ACHN (cell line): ENCODE results near the gene SMC1B.
"Not testable (repeated sequence)": the region's sequence is repeated elsewhere in the genome, so short reads cannot be mapped to it uniquely, and the experiment has no call there.

Experiments used
- DNase-seq: peaks from one replicate; pipeline ENCODE4 v3.0.0-alpha.2; 2015
- in situ Hi-C: cut with HindIII; loops from 2 replicates; pipeline ENCODE4 v1.10.0; 2017; ENCODE audit warnings: low sequenced_read_pairs, low pct_ligation_motif_present, low pct_unique_long_range_greater_than_20kb

The SMC1B gene

DNA sequence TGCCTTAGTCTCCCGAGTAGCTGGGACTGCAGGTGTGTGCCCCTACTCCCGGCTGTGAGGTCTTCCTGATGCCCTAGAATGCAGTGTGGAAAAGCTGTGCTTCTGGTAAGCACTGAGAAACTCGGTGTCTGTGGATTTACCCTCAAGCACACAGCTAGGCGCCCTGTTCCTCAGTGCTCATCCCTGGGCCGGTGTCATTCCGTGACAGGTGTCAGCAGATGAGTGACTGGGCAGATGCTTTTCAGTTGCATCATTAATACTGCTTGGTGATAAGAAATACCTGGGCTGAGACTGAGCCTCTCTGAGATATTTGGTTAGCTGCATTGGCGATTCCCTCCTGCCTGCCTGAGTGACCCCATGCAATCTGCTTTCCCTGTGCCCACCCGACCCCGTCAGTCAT is 81.9 kb downstream of the SMC1B start:
- in situ Hi-C loops = no loop called here
- no peak for DNase-seq

DNA sequence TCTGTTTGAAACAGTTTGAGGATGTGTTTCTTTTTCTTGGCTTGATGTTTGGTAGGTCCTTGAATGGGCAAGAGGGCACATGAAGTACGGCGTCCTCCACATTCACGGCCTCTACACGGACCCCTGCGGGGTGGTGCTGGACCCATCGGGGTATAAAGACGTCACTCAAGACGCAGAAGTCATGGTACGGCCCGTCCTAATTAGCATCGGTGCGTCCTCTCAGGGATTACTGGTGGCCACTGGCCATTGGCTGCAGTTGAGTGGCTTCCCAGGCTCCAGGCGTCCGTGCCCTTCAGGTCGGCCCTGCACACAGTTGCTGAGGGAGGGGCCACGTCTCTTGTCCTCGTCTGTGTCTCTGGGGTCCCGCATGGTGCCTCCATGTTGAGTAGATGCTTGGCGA is 82.9 kb downstream of the SMC1B start:
- in situ Hi-C loops = no loop called here
- DNase-seq = no peak

DNA sequence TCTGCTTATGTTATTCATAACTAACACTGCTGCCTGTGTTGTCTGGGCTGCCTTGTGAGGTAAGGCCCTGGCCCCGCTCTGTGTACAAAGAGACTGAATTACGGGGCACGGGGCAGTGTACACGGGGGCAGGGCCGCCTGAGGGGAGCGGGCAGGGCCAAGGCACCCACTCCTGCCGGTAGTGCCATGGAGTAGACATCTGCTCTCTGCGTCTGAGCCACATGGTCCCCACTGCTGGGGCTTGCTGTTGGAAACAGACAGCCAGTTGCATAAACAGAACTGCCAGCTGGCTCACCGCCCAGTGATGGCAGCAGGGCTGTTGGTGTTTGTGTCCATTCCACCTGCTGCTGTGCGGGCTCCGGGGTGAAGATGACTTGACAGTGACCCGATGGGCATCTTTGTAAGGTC is 83.9 kb downstream of the SMC1B start:
- in situ Hi-C loops = no loop called here
- DNase-seq = no peak

DNA sequence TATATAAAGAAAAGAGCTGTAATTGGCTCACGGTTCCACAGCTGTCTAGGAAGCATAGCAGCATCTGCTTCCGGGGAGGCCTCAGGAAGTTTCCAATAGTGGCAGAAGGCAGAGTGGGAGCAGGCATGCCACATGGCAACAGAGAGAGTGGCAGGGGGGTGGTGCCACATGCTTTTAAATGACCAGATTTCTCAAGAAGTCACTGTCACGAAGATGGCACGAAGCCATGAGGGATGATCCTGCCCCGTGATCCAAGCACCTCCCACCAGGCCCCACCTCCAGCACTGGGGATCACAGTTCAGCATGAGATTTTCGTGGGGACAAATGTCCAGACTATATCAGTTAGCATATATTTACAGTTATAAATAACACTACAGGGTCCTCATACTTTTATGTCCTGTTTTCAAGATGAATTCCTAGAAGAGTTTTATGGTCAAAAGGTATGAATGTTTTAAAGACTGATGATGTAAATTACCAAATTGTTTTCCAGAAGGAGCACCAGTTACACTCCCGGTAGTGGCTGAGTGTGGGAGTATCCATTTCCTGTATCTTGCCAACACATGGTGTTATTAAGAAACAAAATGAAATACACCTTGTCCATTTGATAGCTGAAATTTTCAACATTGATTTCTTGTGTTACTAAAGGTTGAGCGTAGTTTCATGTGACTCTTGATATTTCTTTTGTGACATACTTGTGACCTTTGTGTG is 84.4 kb downstream of the SMC1B start:
- DNase-seq = no peak
- in situ Hi-C loops = no loop called here

DNA sequence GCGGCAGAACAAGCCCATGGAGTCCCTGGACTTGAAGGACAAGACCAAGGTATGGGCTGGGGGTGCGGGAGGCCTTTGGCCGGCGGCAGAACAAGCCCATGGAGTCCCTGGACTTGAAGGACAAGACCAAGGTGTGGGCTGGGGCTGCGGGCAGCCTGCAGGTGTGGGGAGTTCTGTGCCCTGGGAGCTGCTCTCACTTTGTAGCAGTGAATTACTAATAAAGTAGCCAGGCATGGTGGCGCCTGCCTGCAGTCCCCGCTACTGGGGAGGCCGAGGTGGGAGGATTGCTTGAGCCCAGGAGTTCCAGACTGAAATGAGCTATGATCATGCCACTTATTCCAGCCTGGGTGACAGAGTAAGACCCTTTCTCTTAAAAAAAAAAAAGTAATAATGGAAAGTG is 85.1 kb downstream of the SMC1B start:
- in situ Hi-C loops, DNase-seq: not testable (repeated sequence)

DNA sequence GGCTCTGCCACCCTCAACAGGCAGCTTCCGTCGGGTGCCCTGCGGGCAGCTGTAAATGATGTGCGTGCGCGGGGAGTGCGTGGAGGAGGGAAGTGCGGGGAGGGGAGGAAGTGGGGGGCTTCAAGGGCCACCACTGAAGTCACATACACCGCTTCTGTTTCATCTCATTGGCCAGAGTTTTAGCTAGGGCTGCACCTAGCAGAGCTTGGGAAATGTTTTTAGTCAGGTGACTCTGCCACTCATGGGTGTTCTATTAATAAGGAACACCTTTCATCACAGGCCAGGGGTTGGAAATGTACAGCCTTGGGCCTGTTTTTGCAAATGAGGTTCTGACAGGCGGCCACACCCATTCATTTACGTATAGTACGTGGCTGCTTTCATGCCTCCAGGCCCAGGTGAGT is 89.1 kb downstream of the SMC1B start:
- in situ Hi-C loops = no loop called here
- no peak for DNase-seq

DNA sequence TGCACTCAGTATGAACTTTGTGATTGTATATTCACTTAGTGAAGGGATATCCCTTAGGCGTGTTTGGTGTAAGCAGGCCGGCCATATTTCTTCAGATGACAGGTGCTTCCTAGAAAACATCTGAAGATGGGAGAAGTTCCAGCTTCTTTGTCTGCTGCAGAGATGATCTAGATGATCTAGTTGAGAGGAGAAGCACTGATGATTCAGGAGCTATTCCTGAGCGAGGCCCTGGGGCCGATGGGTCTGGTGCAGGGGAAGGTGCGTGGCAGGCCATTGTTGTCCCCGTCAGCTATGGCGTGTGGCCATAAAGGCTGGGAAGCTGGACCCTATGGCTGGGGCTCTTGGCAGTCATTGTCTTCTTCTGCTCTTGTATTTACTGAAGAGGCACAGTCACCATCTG is 89.7 kb downstream of the SMC1B start:
- no peak for DNase-seq
- in situ Hi-C loops = no loop called here

DNA sequence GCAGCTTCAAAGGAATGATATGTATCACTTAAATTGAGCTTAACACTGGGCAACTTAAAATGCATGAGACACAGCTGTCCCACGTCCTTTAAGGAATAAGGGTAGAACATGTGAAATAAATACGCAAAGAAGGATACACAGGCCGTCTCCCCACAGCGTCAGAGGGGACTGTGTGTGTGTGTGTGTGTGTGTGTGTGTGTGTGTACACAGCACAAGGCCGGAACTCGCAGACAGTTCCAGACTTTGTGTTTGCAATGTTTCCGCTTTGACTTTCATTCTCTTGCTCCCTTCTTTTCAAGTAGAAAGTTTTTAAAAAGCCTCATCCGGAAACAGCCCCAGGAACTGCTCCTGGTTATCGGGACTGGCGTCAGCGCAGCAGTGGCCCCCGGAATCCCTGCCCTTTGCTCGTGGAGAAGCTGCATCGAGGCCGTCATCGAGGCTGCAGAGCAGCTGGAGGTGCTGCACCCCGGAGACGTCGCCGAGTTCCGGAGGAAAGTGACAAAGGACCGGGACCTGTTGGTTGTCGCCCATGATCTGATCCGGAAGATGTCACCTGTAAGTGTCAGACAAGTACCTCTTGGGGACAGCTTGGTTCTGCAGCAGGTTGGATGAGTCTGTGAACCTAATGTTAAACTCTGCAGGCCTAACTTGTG is 90.4 kb downstream of the SMC1B start:
- DNase-seq = no peak
- in situ Hi-C loops = no loop called here

DNA sequence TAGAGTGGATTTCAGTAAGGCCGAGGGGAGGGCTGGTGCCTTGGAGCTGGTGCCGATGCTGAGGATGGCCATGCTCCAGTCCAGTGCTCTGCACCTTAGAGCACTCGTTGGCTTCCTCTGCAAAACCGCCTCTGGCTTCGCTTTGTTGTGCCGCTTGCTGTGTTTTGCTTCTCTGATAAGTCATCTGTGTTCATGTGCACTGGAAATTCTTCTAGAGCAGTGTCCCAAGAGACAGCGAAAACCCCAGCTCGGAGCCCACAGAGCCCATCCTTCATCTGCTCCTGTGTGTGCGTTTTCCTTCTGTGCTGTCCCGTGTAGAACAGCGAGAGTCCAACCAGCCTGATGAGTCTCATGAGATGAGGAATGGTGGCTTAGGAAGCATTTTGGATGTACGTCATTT is 91.6 kb downstream of the SMC1B start:
- in situ Hi-C loops = no loop called here
- DNase-seq = no peak

DNA sequence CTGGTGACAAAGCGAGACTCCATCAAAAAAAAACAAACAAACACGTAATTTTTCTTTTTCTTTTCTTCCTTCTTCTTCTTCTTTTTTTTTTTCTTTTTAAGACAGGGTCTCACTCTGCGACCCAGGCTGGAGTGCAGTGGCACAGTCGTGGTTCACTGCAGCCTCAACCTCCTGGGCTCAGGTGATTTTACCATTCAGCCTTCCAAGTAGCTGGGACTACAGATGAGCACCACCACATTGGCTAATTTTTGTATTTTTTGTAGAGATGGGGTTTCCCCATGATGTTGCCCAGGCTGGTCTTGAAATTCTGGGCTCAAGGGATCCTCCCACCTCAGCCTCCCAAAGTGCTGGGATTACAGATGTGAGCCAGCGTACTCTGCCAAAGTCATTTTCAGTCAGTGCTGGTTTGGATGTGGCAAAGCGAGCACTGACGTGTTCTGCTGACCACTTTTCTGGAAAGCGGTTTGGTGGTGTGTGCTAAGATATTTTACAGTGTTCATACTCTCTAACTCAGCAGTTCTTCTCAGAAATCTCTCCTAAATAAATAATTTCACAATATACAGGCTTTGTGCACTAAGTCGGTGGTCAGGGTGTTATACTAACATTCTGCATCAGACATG is 92.9 kb downstream of the SMC1B start:
- in situ Hi-C loops = no loop called here
- DNase-seq = no peak

DNA sequence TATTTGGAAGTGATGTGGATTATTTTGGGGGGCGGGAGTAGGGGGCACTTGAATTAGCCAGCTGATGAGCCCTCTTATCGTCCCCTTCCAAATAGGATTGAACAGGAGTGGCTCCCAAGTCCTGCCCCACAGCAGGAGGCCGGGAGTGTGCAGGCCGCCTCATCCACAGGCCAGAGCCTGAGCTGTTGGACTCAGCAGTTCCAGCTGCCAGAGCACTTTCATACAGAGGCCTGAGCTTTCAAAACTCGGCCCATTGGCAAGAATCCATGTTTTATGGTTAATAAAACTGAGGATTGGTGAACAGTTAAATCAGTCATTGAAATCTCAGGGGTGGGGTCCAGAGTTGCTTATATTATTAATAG is 94.1 kb downstream of the SMC1B start:
- no peak for DNase-seq
- in situ Hi-C loops = no loop called here

DNA sequence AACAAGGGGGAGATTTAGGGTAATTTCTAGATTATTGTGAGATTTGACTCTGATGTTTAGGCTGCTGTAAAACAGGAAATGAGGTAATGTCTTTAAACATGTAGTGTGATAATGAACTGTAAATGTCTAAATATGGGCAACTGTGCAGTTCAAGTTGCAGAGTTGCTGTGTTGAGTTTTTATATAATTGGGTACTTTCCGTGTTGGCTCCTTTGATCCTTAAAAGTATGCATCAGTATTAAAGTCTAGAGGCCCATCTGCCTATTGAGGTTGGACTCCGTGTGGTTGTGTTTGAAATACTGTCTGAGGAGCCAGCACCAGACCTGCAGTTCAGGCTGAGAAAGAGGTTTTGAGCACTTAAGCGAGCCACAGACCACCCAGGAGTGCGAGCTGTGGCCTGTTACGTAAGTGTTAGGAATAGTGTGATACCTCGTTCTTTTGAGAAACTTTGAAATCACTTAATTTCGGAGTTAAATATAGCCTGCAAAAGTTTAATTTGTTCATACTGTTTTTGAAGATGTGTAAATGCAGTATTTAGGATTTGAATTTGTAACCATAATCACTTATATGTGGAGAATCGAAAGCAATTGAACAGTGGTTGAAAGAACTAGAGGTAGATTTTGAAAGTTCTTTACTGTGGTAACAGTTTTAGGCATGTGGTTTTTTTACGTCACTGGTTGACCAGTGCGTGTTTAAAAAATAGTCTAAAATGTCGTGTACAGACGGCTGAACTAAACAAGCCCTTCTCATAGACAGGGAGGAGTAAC is 94.7 kb downstream of the SMC1B start:
- DNase-seq = no peak
- in situ Hi-C loops = no loop called here

DNA sequence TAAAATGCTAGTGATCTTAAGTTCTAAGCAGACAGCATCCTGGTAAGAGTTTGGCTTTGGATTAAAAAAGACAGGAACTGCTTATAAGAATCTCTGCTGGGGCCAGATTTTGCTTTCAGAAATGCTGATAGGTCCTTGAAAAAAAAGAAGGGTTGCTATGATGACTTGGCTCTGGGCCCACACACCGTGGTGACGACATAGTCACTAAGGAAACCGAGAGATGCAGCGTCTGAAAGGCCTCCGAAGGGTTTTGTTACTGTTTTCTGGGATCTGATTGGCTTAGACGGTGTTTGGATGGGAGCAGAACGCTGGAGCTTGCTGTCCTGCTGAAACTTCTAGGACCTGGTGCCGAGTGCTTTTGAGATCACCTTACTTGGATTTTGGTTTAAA is 95.2 kb downstream of the SMC1B start:
- DNase-seq = no peak

DNA sequence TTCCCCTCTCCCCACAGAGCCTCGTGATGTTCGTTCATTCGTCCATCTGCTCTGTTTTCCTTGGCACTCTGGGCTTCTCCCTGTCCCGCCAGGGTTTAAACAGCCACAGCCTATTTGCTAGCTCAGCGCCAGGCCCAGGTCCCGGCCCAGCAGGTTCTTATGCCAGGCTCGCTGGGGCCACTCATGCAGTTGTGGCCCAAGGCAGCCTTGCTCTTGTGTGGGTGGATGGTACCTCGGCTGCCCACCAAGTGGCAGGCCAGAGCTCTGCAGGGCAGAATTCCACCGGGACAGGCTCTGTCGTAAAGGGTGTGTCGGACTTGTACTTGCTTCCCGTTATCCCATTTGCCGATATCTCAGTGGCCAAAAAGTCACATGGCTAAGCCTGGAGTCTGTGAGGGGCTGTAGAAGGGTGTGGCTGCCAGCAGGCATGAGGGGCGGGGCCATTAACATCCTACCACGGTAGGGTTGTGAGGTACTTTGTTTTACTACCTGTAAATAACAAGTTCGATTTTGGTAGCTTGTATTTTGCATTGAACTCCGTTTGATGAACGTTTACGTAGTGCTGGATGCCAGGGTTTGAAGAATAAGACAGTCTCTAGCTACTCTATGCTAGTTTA is 95.7 kb downstream of the SMC1B start:
- in situ Hi-C loops = no loop called here
- no peak for DNase-seq

More for the DNA sequence above, 95.2 kb downstream of the SMC1B start:
- in situ Hi-C loops = no loop called here

DNA sequence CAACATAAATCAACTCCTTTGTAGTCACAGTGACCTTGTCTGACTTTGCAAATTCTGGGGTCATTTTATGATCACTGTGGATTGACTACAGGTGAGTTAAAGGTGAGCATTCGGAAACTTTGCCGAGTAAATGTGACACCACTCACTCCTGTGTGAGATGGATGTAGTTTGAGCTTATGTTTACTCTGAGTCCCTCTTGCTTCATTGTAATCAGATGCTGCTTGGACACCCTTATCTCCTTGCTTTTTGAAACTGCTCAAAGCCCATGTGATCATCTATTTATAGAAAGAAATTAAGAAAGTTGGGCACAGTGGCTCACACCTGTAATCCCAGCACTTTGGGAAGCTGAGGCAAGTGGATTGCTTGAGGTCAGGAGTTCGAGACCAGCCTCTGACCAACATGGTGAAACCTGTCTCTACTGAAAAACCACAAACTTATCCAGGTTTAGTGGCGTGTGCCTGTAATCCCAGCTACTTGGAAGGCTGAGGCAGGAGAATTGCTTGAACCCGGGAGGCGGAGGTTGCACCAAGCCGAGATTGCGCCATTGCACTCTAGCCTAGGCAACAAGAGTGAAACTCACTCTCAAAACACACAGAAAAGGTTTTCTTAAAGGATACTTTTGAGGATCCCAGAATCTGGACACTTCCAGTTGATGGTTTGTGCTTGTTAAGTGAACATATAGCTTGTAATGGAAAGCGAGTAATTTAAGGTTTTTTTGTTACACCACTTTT is 96.4 kb downstream of the SMC1B start:
- no peak for DNase-seq
- in situ Hi-C loops = no loop called here

DNA sequence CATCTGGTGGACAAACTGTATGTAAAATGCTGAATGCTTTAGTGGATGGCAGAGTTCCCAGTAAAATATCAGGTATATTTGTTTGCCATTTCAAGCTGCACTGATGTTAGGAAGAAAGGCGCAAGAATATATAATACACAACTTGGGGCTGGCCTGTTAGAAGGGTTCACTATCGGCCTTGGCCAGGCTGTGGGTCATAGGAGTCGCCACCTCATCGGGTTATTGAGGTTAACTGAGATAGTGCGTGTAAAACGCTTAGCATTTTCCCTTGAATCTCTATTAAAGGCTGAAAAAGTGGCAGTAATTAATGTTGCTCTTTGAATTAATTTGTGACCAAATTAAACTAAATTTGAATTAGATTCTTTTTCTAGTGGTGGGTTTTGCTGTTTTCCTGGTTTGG is 98.6 kb downstream of the SMC1B start:
- no peak for DNase-seq
- in situ Hi-C loops = no loop called here

DNA sequence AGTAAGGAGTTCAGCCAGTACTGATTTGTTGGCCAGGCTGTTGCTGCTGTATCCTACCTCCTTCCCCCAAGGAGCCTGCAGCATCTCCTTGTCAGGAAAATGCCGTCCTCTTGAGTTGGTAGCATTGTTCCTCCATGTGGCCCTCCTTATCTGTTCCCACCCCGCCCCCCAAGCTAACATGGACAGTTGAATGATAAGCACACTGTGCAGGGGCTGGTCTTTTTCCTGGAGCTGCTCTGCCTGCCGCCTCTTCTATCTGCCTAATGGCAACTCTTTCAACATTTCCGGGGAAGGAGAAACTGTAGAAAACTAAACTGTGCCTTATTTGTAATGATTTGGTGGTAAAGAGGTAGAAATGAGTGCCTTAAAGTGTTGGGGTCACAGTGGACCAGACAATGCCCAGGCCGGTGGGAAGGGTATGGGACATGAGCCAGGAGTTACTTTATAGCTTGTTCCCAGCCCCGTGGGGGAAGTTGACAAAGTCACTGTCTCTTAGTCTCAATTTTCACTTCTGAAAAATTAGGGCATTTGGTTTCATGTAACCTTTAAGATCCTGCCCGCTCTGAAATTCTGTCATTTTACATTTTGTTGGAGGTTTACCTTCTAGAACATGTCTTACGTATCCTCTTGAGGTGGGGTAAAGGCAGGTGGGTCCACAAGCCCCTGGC is 99.2 kb downstream of the SMC1B start:
- no peak for DNase-seq
- in situ Hi-C loops = no loop called here

DNA sequence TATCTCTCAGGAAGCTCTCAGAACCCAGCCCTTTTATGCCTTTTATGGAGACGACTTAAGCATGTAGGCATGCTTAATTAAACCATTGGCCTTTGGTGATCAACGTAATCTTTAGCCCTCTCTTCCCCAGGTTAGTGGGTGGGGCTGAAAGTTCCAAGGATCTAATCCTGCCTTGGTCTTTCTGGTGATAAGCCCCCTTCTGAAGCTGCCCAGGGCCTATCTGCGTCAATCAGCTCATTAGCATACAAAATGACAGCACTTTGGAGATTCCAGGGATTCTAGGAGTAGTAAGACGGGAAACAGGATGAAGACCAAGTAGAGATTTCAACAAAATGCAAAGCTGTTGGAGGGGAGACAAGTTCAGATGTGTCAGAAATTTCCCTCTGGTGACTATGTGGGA is 100.5 kb downstream of the SMC1B start:
- in situ Hi-C loops = no loop called here
- DNase-seq = no peak
